HUDEP-2 (cell line): ENCODE measurements around the gene CCDC93.

ENCODE experiments used
- DNase-seq, 76 experiments: peaks; one replicate each; lab custom pipeline; 2025; ENCODE audit not compliant: unreplicated experiment in 76 of 76; lab: John Stamatoyannopoulos, UW

The CCDC93 gene

DNA sequence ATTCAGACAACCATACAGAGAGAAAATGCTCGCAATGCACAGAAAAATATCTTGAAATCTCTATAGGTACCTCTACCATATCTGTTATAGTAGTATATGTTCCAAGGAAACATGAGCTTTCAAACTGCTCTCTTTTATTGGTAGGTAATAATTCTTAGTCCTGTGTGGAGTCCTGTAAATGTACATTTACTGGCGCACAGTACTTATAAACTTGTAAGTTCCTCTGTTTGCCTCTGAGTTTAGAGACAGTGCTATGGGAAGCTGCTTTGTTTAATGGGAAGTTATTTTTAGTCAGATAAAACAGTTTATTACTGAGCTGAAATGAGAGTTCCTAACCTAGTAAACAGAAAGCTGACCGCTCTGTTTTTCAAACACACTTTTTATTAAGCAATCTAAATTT is 52.7 kb downstream of the CCDC93 start:
- no peak for DNase-seq

DNA sequence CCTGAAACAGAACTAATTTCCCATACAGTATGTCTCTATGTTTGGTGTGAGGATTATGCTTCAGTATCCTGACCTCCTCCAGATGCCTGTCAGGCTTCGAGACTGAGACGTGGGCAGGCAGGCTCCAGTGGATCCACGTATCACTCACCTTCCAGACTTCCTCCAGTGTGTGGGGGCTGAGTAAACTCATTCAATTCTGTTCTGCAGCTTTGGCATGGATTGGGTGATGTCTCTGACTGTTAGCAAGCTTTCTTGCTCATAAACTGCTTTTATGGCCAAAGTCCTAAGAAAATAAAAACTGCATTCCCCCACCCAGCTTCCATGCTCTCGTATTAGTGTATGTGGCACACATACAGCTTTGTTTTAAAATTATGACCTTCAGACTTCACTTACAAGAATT is 53.6 kb downstream of the CCDC93 start:
- DNase-seq, result no peak

DNA sequence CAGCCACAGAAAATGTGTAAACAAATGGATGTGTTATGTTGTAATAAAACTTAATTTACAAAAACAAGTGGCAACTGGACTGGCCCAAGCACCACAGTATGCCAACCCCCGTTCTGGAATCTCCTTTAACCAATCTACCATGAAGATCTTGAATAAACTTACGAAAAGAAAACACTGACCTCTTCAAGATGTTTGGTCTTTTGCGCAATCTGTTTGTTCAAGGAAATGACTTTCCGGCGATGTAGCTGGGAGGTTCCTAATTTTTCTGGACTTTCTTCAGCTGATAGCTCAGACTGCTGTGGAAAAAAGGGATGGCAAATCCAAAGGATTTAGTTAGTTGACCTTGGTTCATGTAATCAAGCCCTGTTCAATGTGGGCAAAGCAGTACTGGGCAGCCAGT is 55.7 kb downstream of the CCDC93 start:
- no peak for DNase-seq

DNA sequence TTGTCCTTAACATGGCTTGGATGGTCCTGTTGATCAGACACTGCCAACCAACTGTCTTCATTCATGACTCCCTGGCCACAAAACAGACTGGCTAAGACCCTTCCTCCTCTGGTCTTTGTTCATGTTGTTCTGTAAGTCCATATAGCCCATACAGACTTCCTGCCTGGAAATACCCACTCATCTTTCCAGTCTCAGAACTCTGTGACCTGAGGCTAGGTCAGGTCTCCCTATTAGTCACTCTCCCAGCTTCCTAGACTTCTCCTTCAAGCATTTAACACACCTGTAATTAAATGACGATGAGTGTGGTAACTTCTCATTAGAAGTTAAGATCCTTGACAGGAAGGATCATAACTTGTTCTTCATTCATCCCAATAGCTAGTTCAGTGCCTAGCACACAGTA is 56.3 kb downstream of the CCDC93 start:
- no peak for DNase-seq

DNA sequence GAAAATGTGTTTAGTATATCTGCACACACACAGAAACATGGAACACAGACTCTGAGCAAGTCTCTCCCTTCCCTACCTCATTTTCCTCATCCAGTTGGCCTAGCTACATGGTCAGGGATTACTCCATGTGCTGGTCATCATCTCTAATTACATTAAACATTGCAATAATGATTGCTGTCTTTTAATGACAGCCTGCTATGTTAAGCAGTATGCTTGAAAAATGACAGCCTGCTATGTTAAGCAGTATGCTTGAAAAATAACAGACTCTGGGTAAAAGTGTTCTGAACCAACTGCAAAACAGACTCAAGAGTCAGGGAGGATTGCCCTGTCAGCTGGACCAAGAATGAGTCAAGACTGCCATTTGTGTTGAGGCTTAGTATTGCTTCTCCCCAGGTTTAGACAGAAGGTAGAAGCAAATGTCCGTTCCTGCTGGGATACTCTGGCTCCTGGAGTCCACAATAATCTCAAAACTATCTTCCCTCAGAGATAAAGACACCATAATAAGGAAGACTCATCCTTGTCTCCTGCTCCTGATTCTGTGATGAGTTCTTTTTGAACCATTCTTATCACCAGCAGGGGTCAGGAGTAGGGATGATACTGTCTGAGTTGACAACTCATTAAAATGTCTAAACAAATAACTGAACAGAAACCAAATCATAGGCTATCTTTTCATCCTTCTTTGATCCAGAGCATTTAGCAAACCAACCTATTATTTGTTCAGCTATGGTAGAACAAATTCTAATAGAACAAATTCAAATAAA is 57.7 kb downstream of the CCDC93 start:
- no peak for DNase-seq

DNA sequence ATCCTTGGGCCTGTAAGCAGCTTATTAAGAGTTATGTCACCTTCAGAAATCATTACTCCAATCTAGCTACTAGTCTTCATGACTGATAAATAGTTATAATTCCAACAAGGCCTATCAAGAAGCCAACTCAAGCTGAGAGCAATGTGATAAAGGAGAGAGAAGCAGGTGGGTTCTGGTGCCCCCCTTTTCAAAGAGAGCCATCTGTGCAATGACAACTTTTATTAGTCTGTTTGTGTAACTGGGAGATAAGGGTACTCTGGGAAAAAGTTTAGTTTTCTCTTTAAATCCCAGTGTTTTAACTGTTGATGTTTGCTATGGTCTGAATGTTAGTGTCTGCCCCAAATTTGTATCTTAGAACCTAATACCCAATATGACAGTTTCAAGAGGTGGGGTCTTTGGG is 60.6 kb downstream of the CCDC93 start:
- peak in 3 of 76 experiments; percentile 1 to 6 (median 4) for DNase-seq

DNA sequence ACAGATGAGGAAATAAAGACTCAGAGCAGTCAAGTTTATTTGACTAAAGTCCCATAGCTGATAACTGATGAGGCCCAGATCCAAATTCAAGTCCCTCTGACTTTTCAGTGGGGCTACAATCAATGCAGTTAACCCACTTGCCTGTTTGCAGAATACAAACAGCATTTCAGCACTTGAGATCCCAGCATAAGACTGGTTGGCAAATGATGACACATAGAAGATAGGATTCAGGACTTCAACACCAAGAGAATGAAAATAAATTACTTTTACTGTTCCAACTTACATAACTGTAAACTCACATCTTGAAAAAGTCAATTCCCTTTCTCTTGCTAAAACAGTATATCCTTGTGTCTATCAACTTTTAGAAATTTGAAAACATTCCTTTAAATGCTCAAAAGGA is 61.2 kb downstream of the CCDC93 start:
- no peak for DNase-seq

DNA sequence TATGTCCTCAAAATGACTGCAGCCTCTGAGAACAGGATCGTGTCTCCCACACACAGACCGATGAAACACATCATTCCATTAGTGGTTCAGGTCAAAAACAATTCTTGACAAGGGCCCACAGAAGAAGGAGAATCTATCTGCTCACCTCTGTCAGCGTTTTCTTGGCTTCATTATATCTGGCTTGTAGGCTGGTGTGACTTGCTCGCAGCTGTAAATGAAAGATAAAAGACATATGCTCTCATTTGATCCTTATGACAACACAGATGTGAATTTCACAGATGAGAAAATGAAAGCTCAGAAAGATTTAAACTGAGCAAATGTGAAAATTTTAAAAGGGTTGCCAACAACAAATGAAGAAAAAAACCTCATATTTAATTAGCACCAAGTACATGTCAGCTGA is 61.6 kb downstream of the CCDC93 start:
- peak in 17 of 76 experiments; percentile 1 to 54 (median 24) for DNase-seq

DNA sequence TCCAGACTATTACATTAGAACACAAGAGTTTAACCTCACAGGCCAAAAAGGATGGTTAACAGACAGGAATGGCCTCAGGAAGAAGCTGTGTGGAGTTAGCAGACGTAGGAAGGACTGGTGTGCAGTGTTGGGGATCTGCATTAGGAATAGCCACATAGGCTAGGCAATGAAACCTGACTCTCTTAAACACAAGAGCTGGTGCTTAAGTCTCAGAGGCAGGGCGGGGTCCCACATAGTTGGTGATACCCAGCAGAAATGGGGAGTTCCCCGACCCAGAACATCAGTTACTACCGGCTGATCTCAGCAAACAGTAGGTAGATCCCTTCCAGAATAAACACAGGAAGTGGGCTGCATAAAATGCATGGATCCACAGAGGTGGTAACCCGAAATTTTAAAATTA is 64.1 kb downstream of the CCDC93 start:
- no peak for DNase-seq

DNA sequence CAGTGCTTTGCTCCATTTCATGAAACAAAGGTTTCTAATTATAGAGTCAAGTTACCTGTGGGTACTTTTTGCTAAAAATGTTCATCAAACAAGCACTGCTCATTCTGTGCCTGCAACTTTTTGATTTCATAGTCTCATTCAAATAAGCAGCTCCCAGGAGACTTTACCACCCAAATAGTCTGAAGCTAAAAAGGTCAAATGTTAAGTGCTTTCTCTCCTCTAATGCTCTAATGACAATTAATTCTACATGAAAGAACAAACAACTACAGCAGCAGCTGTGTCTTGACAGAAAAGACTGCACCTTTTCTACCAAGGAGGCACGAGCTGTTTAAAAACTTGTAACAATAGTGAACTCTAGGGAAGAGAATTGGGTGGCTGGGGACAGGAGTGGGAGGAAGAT is 65.3 kb downstream of the CCDC93 start:
- no peak for DNase-seq

DNA sequence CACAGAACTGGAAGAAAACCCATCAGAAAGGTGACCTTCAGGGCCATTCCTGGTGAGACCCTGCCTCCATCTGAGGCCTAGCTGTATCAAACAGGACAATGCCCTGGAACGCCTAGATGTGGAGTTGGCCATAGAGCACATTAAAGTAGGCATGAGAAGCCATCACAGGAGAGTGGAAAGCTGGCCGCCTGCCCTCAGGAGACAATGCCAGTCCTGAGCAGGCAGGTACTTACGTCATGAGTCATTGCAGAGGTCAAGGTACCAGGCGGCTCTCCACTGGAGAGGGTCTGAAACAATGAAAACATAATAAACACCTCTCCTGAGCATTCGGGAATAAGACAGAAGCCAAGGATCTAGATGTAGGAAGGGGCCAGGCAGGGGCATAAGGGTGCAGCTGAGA is 68.6 kb downstream of the CCDC93 start:
- no peak for DNase-seq

DNA sequence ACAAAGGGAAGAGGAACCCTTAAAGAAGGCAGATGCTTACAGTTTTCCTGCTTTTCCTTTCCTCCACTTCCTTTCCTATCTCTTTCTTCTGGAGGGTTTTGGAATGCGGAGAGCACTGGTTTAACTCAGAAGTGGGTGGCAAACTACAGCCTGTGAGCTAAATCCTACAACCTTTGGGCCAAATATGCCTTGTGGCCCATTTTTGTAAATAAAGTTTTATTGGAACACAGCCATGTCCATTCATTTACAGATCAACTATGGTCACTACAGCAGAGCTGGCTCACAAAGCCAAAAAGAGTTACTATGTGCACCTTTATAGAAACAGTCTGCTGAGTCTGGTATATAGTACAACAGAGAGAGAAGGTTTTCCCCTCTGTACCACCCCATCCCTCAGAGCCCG is 69.1 kb downstream of the CCDC93 start:
- DNase-seq, result no peak

DNA sequence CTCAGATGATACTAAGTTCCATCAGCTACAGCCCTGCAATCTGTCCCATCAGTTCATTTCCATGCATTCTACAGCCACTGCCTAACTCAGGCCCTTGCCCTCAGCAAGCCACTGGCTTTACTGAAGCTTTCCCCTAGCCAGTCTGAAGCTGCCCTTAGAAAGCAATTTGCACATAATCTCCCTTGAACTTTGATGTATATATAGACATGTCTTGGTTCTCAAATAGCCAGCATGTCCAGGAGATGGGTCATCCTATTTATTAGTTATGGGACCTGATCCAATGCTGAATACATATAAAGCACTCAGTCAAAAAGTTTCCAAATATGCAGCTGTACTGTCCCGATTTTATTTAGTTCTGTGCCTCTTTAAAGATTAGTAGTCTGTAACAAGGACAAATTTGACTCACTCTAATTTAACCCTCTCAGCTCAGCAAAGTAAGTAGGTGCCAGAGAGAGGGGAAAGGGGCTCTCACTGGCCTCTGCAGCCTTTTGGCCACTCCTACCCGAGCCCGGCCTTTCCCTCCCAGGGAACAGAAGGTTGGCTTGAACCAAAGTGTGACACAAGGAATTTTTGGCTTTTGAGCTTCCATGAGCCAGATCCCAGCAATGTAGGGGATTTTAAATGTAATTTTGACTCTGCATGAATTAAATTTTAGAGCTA is 70.7 kb downstream of the CCDC93 start:
- DNase-seq, result no peak

DNA sequence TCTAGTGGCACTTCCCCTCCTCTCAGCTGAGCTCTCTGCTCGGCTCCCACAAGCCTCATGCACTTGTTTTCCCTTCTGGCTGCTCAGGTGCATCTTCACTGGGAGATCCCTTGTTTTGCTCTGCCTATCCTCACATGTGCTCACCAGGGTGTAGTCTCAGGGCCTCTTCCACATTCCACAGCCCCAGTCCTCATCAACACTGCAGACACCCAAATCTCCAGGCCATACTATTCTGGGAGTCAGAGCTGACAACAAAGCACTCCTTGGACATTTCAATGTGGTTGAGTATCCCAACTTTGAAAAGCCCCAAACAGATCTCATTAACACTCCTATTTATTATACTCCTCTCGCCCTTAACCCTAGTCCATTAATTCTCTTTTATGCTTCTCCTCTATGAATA is 71.3 kb downstream of the CCDC93 start:
- DNase-seq, result no peak

DNA sequence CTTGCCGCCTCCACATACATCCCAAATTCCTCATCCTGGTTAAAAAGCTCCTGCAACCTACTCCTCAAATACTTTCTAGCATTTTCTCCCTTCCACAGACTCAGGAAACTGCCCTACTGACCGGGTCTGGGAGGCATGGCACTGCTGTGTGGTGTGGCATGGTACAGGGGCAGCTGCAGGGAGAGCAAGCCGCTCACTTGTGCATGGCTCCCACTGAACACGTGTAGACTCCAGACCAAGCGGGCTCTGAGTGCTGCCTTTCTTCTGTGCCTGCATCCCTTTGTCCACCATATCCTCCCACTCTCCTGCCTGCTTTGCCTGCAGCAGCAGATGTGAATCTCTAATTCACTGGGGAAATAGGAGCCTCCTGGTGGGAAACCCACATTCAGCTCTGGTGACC is 72.2 kb downstream of the CCDC93 start:
- DNase-seq, result no peak

DNA sequence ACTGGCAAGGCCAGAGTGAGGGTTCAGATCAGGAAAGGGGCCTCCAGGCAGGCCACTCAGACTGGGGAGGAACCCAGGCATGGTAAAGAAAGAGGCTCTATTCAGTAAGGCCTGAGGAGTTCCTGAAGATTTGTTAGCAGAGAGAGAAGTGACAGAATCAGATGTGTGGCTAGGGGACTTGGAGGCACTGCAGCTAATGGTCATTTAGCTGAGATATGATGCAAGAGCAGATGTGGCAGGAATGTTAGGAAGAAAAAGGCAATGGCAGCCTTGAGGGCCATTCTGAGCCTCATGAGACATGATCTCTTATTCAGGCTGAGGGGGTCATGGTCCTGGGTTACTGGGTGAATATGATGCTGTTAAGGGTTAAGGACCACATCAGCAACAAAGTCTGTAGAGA is 73.4 kb downstream of the CCDC93 start:
- no peak for DNase-seq

DNA sequence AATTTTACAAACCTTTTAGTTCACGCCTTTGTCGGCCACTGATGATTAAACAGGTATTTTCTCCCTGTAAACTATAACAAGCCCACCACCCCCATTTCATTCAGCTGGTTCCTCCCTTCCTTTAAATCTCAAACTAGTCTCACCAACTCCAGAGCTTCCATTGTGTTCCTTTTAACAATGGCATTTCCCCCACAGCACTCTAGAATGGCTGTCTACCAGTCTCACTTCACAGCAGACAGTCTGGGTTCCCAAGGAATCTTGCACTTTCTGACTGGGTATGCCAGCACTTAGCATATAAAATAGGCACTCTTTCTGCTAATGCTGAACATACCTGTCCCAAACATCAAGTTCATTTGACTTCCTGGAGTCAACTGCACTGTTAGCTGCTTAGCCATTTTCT is 75.3 kb downstream of the CCDC93 start:
- DNase-seq, result no peak

DNA sequence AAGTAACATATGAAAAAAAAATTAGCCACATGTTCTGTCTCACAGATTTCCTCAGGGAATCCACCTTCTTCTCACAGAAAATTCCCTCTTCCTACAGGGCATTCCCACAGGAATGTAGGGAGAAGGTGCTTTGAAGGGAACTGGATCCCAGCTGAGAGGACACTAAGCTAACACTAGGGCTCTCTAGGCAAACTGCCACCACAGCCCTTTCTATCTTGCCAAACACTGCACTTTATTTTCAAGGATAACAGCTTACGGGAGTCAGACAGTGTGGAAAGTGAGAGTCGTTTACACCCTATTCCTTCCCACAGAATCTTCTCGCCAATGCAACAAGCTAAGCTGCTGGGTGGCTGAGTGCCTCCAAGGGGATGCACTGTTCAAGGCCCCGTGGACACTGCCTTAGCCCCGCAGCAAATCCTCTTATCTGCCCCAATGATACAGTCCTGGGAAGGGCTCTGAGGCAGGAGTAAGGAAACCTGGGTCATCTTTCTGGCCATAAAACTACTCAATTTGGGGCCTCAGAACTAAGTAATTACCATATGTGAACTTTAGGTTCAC is 76.9 kb downstream of the CCDC93 start:
- DNase-seq, result no peak

DNA sequence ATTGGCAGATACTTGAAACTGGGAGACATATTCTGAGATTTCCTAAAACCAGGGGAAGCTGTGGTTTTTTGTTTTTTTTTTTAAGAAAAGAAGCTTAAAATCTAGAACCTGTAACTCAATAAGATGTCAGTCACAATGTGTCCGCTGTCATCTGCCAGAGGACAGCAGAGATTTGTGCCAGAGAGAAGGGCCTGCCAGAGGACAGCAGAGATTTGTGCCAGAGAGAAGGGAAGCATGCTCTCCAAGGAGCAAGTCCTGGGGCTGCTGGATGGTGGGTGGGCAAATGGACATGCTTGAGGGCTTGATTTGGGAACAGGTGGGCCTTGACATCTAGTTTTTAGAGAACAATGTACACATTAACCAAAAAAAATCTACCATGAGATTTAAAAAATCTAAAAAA is 77.9 kb downstream of the CCDC93 start:
- DNase-seq, result no peak

DNA sequence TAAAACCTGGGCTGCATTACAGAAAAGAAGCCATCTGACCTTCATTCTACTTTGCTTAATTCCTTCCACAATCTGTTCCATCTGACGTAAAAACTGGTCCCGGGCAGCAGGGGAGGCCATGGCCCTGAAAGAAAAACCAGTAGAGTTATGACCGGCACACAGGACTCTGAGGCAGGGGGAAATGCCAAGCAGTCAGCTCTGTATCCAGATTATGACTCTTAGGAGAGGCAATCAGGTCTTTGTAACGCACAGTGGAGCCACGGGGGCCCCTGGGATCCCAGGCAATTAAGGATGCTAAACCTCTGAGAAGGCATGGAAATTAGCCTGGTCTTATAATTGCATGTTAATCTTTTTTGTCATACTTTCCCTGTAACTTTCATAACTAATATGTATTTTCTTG is 78.4 kb downstream of the CCDC93 start:
- no peak for DNase-seq

DNA sequence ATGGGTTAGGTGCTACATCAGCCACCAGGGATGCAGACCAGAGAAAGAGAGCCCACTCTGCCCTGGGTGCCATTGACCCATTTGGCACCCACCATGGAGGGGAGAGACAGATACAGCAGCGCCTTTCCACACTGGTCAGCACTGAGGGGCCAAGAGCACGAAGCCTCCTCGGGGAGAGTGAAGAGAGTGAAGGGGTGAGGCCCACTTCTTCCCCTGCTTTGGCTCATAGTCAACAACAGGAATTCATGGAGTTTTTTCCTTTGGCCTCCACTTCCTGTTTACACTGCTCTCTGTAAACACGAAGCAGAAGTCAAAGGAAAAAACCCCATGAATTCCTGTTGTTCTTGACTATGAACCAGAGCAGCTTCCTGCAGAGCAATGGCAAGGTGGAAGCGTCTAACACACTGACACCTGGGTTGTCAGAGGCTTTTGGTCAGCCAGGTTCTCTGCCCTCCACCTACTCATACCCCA is 80.0 kb downstream of the CCDC93 start:
- no peak for DNase-seq

DNA sequence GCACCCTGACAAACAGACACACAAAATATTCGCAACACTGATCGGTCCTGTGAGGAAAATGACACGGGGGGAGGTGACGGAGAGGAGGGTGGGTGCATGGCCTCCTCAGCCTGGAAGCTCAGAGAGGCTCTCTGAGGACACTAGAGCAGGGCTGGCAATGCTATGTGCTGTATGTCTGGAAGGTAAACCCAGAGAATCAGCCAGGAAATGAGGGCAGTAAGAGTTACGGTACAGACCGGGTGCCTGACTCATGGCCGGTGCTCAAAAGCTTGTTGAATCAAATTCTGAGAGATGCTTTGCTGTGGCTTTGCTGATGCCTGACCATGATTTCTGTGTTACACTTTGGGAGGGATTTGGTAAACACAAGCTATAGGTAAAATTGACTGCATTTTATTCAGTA is 81.9 kb downstream of the CCDC93 start:
- DNase-seq, result no peak
